IPS DF 4.7 (cell line): ENCODE measurements around the gene CDKN1C.

Experiments
- DNase-seq: peaks from one replicate; pipeline ENCODE4 v3.0.0-alpha.2; 2013; ENCODE audit warnings: low spot score; ENCODE audit errors: extremely low read depth

The CDKN1C gene

DNA sequence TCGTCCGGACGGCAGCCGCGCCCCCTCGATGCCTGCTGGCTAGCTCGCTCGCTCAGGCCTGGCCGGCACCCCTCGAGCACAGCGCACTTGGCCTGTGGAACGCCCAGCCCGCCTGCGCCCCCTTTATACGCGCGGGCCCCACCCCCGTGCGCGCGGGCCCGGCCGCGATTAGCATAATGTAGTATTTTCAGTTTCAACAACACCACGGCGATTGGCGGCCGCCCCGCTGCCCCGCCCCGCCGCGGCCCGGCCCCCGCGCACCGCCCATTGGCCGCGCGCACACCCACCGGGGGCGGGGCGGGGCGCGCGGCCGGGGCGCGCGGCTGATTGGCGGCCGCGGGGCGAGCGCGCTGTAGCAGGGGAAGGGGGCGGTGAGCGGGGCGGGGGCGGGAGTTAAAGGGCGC lies at the start of gene CDKN1C:
TSS of gene CDKN1C (minus strand) at position 98 of the 404 bp plus-strand sequence. CDS start 319 bp downstream, outside the sequence.
- DNase-seq = no peak

DNA sequence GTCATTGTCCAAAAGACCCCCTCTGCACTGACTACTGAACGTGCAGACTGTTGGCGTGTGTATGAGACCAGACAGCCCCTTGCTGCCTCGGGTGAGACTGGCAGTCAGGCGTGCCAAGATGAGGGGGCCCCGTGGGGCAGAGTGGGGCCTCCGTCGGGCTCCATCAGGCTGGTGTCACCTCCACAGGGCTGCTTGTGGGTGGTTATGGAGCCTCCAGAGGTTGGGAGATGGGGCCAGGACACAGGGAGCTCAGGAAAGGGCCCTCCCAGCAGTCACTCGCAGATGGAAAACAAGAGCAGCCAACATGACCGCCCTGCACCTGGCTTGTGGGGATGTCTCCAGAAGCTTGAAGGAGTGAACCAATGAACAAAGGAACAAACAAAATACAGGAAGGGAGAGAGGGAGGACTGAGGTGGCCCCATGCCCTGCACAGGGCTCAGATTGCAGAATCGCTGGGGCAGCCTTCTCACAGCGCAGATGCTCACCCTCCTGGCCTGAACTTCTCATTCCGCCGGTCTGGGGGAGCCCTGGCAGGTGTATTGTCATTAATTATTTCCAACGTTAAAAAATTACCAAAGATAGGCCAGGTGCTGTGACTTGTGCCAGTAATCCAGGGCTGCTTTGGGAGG lies 49.1 kb upstream of the CDKN1C start:
- no peak for DNase-seq

DNA sequence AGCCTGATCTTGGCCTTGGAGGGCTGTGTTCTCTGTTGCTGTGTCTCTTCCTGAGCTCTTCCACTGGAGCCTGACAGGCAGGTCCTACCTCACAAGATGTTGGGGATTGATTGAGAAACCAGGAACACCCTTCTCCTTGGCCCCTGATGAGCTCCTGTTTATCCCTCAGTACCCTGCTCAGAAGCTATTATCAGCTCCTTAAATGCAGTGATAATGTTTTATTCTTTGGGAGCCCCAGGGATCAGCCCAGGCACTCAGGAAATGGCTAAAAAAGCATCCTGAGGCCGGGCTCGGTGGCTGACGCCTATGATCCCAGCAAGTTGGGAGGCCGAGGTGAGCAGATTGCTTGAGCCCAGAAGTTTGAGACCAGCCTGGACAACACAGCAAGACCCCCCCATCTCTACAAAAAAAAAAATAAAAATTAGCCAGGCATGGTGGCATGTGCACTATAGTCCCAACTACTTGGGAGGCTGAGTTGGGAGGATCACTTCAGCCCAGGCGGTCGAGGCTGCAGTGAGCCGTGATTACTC lies 48.5 kb upstream of the CDKN1C start:
- DNase-seq = no peak

DNA sequence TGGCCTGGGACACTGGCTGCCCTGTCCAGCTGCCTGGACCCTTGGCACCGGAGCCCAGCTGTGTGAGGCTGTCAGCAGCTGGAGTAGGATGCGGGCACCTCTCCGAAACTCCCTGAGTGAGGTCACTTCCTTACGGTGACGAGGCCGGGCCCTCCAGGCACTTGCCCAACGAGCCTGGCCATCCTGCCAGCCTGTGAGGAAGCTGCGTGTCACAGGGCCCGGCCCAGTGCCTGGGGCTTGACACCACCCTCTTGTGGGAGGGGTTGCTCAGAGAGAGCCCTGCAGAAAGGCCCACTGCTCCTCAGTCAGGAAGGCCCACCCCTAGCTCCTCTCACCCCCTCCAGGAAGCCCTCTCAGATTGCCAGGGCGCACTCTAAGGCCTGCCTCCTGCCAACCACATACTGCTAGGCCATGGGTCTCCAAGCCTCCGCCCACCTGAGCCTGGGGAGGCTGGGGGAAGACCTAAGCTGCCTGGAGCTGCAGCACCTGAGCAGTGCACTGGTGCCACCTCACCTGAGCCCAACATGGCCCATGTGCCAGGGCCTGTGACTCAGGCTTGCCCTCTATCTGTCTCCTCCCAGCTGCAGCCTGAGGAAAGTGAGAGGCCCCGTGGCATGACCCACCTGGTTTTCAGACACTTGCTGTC lies 47.9 kb upstream of the CDKN1C start:
- DNase-seq = no peak

DNA sequence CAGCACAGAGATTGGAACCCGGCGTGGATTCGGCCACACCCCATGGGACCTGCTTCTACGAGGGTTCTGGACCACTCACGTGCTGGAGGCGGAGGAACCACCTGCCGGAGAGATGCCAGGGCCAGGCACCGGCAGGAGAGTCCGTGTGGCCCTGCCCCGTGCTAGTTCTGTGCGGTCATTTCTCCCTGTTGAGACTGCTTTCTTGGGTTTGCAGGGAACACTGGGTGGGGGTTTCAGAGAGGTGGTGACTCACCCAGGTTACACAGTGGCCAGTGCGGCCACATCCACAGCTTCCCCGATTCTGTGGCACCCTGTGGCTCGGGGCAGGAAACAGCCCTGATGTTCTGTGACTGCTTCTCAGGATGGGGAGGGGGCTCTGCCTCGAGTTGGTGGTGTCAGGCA lies 47.3 kb upstream of the CDKN1C start:
- no peak for DNase-seq

DNA sequence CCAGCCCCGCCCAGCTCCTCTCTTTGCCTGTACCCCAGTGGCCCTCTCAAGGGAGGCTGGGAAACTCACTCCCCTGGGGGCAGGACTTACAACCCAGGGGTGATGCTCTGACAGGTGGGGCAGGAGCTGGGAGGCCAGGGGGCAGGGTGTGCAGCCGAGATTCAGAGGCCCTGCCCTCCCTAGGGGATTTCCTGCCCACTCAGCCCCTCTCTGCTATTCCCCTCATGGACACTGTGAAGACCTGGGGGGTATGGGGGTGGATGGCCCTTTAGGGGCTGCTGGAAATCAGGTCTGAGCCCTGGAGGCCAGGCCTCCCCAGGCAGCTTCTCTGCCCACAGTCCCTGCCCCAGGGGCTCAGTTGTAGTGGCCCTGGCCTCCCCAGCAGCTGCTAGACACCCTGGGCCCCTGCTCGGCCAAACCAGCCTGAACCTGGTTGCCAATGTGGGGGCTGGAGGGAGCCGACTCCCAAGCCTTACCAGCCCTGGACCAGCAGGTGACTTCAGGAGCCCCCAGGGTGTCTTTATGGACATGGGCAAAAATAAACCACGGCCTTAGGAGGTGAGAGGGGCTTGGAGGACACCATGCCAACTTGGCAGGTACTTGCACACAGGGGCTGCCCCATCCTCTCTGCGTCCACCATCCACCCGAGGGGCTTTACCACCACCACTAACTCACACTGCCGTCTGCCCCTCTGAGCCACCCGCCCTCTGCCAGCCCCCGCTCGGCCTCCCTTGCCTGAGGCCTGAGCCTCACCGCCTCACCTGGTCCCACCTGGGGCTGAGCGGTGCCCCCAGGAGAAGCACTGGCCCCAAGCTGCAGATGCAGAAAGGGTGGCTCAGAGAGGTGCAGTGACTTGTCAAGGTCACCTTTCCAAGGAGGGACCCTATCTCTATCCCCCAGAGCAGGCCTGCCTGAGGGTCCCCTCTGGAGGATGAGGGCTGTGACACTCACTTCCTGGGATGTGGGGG lies 46.5 kb upstream of the CDKN1C start:
- DNase-seq = no peak

DNA sequence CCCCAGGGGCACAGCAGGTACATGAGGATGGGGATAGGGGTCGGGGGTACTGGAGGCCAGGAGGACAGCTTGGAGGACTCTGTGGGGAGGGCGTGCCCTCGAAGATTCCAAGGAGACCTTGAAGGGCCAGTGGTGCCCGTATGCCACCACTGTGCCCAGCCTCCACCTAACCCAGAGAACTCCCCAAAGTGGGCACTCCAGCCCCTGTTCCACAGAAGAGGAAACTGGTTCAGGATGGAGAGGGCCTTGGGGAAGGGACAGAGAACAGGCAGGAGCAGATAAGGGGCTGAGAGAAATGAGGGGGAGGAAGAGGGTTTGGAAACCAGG lies 45.8 kb upstream of the CDKN1C start:
- DNase-seq = no peak

DNA sequence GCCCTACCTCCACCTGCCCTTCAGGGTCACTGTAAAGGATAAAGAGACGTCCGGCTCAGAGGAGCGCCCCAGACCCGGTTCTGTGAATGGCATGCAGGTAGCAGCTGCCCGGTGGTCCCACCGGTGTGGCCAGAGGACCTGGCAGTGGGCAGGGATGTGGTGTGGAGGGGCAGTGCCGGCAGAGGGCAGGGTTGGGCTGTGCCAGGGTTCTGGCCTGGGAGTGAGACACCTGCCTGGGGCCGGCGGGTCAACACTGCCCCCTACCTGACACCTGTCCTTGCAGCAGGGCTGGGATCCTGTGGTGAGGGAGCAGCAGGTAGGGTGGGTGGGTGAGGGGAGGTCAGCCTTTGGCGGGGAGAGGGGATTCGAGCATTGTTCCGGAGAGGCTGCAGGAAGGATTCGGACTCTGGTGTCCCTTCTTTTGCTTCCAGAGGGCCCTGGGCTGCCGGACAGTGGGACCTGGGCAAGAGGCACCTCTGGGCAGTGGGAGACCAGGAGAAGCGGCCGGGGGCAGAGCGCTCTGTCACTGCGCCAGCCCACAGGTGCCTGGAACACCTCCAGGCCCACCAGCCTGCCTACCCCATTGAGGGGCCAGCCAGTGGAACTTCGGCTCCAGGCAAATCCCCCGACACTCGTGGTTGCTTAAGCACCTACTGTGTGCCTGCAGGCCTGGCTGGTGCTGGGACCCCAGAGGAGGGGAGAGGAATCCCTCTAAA lies 45.3 kb upstream of the CDKN1C start:
- peak; percentile 69 for DNase-seq

DNA sequence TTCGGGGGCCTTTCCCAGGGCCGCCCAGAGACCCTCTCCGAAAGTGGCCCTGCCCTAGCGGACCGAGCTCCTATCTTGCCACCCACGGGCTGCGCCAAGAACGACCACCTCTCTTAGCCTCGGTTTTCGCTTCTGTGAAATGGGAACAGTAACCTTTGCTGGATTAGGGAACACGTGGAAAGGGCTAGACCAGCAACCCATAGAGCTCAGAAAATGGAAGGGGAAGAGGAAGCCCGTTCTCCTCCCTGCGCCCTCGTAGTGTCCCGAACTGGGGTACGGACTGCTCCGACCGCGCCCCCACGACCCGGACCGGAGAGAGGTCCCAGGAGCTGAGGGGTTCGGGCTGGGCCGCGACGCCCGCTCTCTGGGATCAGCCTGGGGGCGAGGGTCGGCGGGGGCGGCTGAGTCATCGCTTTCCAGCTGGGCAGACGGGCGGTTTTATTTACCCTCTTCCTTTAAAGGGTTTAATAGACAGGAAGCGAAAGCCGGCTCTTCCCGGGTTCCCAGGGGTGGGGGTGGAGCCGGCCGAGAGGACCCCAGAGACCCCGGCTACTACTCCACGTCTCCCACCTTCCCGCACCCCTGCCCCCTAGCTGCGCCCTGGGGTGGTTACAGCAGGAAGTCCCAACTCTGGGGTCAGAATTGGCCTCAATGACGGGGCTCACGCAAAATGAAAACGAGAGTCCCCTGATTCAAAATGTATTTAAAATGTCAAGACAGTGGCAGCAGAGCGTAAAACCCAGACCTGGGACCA lies 44.6 kb upstream of the CDKN1C start:
- DNase-seq = no peak

DNA sequence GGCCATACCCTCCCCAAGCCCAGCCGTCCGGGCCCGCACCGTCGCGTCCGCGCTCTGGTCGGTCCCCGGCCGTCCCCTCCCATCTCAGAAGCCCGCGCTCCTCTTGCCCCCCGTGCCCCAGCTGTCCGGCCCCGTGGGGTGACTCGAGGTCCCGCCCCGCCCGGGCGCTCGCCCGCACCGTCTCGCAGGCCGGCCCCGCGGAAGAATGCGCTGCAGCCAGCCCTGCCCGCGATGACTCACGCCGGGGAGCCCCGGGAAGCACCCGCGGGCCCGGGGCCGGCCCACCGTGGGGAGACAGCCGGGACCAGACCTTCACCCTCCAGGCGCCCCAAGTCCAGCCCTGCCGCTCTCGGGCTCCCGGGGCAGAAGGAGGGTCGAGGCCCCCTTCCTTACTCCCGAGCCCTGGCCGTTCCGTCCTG lies 44.0 kb upstream of the CDKN1C start:
- DNase-seq = no peak

DNA sequence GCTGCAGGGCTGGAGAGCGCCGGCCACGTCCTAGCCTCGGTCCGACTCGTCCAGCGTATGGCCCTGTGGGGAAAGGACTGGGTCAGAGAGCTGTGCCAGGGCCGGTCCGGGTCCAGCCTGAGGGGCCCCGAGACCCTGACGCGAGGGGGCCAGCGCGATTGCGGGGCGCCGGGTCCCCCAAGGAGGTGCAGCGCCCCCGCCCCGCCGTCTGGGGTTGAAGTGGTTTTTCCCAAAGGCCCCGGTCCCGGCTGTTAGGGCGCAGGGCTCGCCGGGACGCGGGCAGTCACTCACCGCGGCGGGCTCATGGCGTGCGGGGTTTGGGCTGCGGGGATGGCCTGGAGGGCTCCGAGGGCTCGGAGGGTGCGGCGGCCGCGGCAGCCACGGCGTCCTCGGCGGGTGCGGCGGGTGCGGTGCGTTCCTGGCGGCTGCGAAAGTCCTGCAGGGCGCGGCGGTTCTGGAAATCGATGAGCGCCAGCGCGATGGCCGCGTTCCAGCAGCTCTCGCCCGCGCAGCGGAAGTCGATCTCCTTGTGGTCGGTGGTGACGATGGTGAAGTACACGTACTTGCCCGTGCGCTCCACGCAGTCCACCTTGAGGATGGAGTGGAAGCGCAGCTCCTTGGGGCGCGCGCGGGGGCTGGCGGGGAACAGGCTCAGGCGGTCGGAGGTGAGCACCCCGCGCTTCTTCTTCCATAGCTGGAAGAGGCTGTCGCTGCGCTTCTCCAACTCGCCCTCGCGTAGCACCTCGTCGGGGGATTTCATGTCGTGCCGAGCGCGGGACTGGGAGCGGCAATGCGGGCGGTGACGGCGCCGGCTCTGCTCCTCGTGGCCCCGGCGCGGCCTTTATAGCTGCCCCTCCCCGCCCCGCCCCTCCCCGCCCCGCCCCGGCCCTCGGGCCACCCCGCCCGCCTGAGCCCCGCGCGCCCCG lies 43.3 kb upstream of the CDKN1C start, which contains the start of gene PHLDA2:
TSS of gene PHLDA2 (minus strand) at position 816 of the 926 bp plus-strand sequence. CDS start at position 760, 56 bp downstream.
- DNase-seq = no peak

DNA sequence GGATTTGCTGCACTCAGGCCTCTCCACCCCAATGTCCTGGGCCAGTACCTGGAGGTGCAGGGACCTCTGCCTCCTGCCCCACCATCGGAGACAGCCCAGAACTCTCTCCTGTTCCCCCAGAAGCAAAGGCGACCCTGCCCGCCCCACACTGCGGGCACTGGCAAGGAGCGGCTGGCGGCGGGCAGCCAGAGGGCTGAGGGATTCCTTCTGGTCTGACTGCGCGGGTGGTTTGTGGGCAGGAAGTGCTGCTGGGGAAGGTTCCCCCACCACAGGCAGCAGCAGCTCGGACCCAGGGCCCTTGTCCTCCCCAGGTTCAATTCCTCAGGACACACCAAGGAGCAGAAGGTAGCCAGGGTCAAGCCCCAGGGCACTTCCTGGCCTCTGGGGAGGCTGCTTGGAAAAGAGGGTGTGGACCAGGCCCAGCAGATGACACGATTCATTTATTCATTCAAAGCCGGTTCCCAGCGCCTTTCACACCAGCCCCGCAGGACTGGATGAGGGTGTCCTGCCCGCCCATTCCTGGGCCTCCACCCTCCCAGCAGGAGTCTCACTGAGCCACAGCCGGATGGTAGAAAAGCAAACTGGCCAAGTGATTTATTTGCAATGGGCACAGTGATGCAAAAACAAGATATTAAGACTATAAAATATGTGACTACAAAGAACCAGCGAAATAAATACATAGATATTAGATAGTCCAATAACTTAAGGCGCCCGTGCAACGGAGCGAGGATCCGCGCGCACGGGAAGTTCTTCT lies 42.5 kb upstream of the CDKN1C start:
- DNase-seq = no peak

DNA sequence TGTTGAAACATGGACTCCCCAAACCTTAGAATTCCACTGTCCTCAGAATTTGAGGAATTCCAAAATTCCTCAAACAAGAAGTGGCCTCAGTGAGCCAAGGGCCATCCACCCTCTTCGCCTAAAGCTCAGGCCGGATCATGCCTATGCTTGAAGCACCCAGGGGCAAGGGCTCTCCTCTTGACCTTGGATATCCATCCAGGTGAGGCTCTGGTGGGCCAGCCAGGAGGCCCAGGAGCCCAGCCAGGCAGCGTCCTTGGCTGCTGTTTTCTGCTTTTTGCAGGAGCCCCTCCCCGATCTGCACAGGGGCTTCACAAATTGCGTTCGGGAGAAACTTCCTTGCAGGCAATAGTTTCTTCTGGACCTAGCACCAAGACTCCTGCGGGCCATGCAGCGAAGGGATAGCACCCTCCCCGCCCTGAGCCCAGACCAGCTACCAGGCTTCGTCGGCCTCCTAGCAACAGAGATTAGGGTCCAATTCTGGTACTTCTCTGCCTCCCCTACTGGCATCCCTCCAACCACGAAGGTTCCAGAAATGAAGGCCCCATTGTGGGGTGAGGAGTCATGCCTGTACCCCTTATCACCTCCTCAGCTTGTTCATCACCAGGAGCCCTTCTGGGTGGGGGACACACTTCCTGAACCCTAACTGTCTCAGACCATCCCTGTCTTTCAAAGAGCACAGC lies 41.7 kb upstream of the CDKN1C start:
- DNase-seq = no peak

DNA sequence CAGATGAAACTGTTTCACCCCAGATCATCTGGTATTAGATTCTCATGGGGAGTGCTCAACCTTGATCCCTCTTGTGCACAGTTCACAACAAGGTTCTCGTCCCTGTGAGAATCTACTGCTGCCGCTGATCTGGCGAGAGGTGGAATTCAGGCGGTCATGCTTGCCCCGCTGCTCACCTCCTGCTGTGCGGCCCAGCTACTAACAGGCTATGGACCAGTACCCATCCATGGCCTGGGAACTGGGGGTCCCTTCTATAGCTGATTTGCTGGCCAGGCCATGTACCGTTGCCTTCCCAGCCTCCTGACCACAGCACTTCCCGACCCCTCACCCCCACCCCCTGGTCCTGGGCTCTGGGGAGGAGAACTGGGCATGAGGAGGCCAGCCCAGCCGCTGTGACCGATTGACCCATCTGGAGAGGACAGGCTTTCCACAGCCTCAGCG lies 41.1 kb upstream of the CDKN1C start:
- DNase-seq = no peak

DNA sequence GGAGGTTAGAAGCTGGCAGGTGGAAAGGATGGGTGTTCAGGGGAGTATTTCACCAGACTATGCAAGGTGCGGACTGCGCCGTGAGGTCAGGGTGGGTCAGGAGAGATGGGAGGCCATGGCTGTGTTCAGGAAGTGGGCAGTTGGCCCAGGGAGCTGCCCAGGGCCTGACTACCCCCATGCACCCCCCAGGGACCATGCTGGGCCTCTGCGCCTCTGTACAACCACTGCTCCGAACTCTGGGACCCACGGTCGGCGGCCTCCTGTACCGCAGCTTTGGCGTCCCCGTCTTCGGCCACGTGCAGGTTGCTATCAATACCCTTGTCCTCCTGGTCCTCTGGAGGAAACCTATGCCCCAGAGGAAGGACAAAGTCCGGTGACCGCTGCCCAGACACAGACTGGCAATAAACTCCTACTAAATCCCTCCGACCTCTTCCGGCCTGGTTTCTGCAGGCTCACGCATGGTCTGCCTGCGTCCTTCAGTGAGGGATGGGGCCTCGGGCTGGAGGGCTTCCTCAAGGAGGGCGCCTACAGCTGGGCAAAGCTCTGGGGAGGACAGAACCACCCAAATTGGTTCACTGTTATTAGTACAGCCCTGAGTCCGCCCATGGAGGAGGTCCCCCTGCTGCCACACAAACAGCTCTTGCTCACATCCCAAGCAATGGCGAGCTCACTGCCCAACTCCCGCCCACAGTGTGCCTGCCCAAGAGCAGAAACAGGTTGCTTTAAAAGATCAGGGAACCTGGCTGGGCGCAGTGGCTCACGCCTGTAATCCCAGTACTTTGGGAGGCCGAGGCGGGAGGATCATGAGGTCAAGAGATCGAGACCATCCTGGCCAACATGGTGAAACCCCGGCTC lies 39.5 kb upstream of the CDKN1C start:
- no peak for DNase-seq

DNA sequence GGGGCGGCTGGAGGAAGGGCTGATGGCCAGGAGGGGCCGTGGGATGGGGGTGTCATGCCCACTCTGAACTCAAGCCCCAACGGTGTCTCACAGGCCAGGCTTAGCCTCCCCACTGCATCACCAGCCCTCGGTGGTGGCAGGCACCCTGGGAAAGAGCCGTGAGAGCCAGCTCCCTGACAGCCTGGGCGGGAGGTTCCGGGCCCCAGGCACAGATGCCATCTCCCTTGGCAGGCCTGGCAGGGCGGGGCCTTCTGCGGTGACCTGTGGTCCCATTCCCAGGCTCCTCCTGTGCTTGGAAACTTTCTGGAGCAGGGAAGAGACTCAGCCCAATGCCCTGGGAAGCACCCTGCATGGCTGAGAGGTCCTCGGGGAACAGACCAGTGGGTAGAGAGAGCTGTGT lies 38.8 kb upstream of the CDKN1C start:
- no peak for DNase-seq
